HG03039 (cell line): ENCODE measurements around the gene SUN2.
A peak's percentile ranks its signal among the peaks of the same experiment; 100 is the strongest.

ENCODE experiments used
- ATAC-seq: cut with Tn5 transposase; IDR thresholded peaks from one replicate; pipeline ENCODE4 v1.9.1; 2021; ENCODE audit warnings: mild to moderate bottlenecking, moderate library complexity; ENCODE audit not compliant: unreplicated experiment

The SUN2 gene

DNA sequence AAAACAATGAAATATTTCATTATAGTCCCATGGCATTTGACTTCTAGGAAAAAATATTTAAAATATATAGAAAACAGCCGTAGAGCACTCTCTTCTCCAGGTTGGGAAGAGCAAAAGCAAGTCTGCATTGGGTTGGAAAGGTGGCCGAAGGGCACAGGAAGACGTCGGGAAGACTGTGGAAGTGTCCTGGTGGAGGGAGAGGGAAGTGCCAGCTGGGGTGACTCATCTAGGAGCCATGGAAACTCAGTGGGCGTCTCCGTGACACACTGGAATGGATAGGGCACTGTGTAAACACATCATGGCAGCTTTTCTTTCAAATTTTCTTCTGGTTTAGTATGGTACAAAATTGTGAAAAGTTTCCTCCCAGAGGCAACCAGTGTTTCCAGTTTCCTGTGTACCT lies 37.4 kb downstream of the SUN2 start:
- no peak for ATAC-seq

- no peak for ATAC-seq
These were observed 38.6 kb downstream of the SUN2 start for GRCh38 chr22:38717244-38717643.

- no peak for ATAC-seq
These were observed 39.0 kb downstream of the SUN2 start for GRCh38 chr22:38716826-38717225.

DNA sequence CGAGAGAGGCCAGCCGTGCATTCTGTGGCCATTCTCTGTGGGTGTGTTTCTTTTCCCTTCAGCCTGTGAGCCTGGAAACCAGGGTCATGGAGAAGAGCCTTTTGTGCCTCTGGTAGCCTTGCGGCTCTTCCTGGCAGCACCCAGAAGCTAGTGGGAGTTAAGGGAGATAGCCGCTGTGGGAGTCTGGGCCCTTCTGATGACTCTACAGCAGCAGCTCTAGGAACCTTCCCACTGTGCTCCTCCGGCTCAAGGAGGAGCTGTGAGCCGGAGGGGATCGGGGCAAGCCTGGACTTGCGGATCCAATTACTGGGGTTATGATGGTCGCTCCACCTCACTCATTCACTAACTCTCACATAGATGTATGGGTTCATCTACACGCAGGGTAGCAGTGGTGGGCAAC lies 39.5 kb downstream of the SUN2 start:
- no peak for ATAC-seq

- ATAC-seq: no peak
These were observed 39.9 kb downstream of the SUN2 start for GRCh38 chr22:38715852-38716251.

DNA sequence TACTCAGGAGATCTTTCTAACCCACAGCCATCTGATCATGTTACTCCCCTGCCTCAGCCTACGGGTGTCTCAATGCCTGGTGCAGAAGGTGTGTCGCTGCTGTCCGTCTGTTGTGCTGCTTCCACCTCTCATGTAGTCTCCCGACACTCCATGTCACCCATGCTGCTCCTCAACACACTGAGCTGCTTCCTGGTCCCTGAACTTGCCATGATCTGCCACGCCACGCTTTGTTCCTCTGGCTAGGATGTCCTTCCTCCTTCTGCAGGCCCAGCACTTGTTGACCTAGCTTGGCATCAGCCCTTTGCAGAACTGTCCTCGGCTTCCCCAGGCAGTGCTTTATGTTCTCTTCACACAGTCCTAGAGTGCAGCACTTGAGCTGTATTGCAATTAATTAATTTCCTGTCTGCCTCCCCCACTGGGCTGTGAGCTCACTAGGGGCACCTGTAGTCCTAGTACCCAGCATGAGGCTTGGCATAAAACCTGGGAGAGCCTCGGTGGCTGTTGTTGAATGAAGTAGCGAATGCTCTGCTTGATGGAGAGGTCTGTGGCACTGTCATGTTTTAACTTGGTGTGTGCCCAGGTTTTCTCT lies 40.5 kb downstream of the SUN2 start:
- ATAC-seq: no peak

DNA sequence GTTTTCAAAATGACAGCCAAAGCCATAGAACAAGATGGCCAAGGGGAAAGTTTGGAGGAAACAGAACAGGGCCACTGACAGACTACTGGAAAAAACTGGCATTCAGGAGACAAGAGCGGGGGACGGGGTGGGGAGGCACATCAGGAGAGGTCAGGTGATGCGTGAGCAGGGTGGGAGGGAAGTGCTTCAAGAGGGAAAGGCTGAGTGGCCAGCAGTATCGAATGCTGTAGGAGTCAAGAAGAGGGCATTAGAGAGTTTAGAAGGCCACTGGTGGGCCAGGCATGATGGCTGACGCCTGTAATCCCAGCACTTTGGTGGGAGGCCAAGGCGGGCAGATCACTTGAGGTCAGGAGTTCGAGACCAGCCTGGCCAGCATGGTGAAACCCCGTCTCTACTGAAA lies 41.9 kb downstream of the SUN2 start:
- no peak for ATAC-seq

DNA sequence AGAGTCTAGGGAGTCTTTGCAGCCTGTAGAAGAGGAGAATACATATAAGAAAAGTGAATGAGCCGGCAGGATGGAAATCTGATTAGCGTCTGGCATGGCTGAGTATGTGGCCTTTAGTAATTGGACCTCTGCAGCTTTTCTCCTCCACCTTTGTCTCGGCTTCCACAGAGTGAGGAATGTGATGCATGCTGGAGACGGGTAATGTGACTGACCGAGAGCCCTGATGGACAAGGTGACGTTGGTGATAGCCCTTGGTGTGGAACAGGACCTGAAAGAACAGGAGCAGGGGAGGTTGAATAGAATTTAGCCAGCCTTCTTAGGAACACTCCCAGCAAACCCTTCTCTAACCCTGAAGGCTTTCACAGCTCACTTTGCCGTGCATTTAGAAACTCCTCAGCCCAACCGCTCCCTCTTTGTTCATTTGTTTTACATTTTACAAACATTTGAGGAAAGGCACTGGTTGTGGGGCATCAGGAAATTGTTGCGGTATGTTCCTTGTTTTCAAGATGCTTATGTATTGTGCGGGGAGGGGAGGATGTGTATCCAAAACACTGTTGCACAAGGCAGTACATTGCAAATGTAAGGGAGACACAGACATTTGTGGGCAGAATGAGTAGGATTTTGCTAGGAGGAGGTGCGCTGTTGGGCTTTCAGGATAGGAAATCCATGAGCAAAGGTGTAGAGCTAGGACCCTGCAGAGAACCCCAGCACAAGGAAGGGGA lies 43.2 kb downstream of the SUN2 start:
- no peak for ATAC-seq

DNA sequence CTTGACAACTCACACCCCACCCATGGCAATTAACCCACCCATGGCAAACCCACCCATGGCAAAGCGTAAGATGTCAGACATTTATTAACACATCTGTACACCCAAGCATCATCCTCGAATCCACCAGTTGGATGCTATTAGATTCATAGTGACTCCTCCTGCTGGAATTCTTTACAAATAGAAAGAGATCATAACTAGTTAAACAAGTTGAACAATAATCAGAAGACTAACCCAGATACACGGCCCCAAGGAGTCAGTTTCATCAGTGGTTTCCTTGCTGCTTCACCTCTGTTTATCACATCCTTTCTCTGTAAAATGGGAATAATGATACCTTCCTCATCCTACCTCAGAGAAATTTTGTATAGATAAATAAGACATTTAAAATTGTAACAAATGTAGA lies 44.9 kb downstream of the SUN2 start:
- ATAC-seq: no peak

GRCh38 chr22:38710351-38710750 lies 45.4 kb downstream of the SUN2 start:
- no peak for ATAC-seq

DNA sequence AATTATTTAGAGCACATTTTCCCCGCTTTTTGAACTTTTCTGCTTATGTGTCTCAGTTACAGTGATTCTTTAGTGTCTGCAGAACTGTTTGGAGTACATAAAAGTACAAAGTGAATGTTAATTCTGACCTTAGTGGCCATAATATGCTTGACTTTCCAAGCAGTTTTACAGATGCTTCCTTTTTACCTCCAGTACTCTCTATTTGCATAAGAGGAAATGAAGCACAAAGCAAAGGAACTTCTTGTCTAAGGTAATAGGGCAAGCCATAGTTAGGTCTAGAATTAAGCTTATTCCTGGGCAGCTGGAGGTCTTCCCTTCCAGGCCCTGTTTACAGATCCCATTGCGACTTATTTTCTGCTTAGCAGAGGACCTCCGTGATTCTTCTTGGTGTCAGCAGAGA lies 46.5 kb downstream of the SUN2 start:
- ATAC-seq: no peak

GRCh38 chr22:38707984-38708383 lies 47.8 kb downstream of the SUN2 start:
- ATAC-seq: no peak

GRCh38 chr22:38707346-38707745 lies 48.5 kb downstream of the SUN2 start:
- ATAC-seq: no peak

- no peak for ATAC-seq
These were observed 49.0 kb downstream of the SUN2 start for GRCh38 chr22:38706901-38707195.

DNA sequence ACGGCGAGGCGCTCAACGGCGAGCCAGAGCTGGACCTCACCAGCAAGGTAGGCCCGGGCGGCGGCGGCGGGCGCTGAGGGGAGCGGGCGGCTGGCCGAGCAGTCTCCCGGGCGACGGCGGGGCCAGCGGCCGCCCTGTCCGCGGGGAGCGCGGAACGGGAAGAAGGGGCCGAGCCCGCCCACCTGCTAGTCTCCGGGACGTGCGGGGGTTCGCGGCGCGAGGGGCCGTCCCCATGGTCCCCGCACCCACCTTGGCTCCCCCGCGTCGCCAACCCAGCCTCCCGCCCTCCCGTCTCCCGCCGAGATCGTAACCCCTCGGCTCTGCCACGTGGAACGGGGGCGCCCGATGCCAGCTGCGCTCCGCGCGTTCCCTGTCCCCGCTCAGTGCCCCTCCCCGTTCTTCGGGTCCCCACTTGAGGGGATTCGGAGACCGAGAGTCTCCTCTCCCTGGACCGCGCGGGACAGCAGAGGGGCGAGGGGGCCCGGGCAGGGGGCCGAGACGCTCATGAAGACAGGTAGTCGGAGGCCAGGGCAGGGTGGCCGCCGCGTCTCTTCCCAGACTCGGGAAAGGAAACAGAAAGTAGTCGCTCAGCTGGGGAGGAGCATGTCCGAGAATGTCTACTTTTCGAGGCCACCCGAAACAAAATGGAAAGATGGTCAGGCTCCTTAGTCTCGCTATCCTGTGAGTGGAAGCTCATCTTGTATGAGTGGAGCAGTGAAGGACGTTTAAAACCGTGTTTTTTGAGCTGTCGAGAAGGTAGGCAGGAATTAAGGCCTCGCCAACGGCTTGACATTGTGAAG lies 49.5 kb downstream of the SUN2 start:
- peak; percentile 5 for ATAC-seq

- ATAC-seq: peak; percentile 59
These were observed 50.3 kb downstream of the SUN2 start, which contains the start of gene GTPBP1 for GRCh38 chr22:38705235-38706100. GTPBP1 (plus strand) TSS chr22:38705944; CDS start chr22:38705956, 12 bp downstream.

- no peak for ATAC-seq
These were observed 51.1 kb downstream of the SUN2 start for GRCh38 chr22:38704654-38705234.

GRCh38 chr22:38700789-38701628 lies 54.8 kb downstream of the SUN2 start, which contains the start of gene JOSD1:
JOSD1 (minus strand) TSS chr22:38700943; CDS start chr22:38699987, 956 bp downstream.
- ATAC-seq: peak; percentile 34

DNA sequence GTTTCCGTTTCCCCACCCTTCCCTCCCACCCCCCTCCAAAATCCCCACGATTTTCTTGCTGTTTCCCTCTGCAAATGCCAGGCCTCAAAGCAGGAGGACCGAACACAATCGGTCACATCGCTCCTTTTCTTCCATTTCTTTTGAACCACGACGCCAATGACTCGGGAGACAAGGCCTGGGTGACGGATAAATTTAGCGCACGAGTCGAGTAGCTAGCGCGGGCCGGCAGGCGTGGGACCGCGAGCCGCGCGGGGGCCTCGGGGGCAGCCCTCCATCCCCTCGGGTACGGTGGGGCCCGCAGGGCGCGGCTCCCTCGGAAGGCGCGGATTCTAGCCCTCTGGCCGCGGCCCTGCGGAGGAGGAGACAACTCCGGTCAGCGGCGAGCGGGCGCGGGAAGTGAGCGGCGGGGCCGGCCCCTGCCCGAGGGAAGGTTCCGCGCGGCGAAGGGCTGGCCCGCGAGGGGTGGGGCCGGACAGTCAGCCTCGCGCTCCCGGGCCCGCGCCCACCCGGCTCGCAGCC lies 55.5 kb downstream of the SUN2 start:
- ATAC-seq: no peak

DNA sequence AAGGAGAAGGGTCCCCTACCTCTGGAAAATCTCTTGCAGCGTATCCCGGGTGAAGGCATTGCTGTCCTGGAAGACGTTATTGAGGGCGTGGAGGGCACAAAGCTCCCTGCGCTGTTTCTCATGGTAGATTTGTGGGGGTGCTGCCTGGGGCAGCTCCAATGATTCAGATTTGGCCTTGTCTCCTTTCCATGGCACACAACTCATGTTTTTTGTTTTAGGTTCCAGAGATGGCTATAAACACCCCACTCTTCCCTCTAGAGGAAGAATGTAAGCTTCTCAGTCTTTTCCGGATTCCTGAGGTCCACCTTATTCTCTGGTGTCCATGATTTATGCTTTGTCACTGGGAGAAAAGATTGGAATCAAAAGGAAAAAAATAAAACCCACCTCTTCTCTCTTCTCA lies 56.0 kb downstream of the SUN2 start:
- ATAC-seq: no peak
